Skin of body (tissue), 2 donors: Measurements from ENCODE around the gene ALMS1. TPM values are rescaled to one million over a fixed set of nuclear protein-coding genes. Genes with fewer than 3 reads are reported as not detected.
"Not testable (repeated sequence)": the region's sequence is repeated elsewhere in the genome, so short reads cannot be mapped to it uniquely, and the experiment has no call there.

Experiments
- DNase-seq: peaks from one replicate; lab custom pipeline; 2025; lab: John Stamatoyannopoulos, UW
- total RNA-seq: library from RNA; depleted of rRNA; stranded (reverse); fragments of >200 nt; gene quantifications from one replicate; pipeline ENCODE4 v1.2.3, GENCODE V29; 2014

ALMS1 gene
- total RNA-seq, 1 donor from 2014 or later: 30.8 TPM

- no peak for DNase-seq
These were observed 103.4 kb downstream of the ALMS1 start for GRCh38 chr2:73489053-73489452.

DNA sequence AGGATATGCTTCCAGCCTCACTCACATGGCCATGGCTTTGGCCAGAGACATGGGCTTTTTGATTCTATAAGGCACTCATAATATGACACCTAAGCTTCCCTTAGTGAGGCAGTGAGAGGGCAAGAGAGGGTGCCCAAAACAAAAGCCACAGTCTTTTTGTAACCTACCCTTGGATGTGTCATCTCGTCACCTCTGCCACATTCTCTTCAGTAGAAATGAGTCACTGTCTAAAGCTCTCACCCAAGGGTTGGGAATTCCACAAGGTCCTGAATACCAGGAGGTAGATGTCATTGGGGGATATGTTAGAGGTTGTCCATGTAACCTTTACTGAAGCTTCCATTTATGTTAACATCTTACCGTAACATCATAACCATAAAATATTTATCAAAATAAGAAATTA is 108.4 kb downstream of the ALMS1 start:
- no peak for DNase-seq

DNA sequence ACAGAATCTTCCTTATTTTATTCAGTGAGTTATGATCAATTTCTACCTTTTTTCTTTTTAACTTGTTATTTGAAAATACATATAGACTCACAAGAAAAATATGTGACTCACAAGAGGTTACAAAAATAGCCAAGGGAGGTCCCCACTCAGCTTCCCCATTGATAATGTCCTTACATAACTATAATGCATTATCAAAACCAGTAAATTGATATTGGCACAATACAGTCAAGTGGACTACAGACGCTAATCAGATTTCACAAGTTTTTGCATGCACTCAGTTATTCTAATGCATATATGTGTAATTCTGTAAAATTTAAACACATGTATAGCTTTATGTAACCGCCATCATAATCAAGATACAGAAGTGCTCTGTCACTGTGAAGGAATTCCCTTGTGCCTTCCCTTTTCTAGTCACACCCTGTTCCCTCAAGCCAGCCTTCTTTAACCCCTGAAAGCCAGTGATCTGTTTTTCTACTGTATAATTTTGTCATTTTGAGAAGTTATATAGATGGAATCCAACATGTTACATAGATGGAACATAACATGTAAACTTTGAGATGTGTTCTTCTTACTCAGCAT is 118.4 kb downstream of the ALMS1 start:
- no peak for DNase-seq

DNA sequence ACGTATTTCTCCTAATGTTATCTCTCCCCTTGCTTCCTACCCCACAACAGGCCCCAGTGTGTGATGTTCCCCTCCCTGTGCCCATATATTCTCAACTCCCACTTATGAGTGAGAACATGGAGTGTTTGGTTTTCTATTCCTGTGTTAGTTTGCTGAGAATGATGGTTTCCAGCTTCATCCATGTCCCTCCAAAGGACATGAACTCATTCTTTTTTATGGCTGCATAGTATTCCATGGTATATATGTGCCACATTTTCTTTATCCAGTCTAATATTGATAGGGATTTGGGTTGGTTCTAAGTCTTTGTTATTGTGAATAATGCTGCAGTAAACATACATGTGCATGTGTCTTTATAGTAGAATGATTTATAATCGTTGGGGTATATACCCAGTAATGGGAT is 119.2 kb downstream of the ALMS1 start:
- not testable (repeated sequence) for DNase-seq

- not testable (repeated sequence) for DNase-seq
These were observed 124.8 kb downstream of the ALMS1 start for GRCh38 chr2:73510470-73510869.

GRCh38 chr2:73516033-73516432 is 130.4 kb downstream of the ALMS1 start:
- no peak for DNase-seq

GRCh38 chr2:73528688-73529087 is 143.1 kb downstream of the ALMS1 start:
- no peak for DNase-seq

- DNase-seq: not testable (repeated sequence)
These were observed 145.1 kb downstream of the ALMS1 start for GRCh38 chr2:73530773-73531172.

DNA sequence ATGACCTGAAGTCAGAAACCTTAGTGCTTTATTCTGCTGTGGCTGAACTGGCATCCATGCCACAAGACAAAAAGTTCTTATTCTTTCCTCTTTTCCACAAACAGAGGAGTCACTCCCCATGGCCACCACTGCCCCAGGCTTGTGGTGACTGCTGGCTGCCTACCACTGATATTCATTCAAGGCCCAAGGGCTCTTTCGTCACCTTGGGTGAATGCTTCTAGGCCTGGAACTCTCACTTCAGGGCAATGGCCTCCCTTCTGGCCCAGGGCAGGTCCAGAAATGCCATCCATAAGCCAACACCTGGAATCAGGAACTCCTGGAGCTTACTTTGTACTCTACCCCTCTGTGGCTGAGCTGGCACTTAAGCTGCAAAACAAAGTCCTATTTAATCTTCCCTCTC is 146.7 kb downstream of the ALMS1 start:
- no peak for DNase-seq

DNA sequence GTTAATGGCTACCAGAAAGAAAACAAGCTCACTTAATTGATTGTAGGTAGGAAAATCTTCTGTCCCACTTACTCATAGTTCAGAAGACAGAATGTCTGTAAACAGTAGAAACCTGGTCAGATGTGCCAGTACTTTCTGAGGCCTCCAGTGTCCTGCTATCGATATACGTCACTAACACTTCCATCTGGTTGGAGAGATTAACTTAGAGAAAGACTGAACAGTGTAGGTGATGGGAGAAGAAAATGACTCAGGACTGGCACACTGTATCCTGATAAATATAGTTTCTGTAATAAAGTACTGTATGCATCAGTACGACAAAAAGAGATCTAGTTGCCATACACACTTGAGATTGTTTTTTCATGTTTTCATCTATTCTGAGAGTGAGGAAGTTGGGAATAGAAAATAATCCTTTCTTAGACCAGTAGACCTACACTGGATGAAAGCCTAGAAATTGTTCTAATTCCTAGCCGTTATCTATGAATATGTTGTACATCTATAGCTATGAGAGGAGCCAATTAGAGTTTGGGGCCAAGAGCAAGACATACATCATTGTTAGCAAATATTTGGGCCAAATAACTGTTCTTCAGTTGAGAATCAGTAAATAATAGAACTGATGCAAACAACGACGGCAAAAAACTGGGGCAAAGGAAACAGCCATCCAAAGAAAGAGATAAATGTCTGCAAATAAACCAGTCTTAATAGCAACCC is 150.7 kb downstream of the ALMS1 start:
- DNase-seq: no peak

- not testable (repeated sequence) for DNase-seq
These were observed 175.2 kb downstream of the ALMS1 start for GRCh38 chr2:73560875-73561274.

DNA sequence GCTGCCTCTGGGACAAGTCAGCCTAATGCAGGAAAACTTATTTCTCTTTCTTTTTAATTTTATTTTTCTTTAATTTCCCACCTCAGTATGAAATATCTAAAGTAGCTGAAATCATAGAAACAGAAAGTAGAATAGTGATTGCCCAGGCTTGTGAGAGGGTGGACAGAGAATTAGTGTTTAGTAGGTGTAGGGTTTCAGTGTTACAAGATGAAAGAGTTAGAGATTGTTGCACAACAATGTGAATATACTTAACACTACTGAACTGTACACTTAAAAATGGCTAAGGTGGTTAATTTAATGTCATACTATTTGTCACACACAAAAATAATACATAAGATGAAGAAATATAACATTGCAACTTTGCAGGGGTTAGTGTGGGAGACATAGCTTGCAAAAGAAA is 175.8 kb downstream of the ALMS1 start:
- no peak for DNase-seq

DNA sequence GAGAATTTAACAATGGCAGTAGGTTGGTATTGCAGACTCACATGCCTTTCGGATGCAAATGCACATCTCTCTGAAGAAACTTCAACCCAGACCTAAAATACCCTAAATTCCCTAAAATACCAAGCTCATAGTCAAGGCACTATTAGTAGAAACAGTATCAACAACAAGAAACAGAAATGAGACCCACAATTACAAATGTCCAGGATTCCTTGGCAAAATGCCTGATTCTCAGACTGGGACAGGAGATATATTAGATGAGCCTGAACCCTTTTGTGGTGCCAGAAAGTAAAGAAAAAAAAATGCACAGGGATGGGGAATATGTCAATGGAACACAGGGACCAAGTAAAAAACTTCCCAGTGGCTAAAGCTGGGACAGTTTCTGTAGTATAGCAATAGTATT is 179.3 kb downstream of the ALMS1 start:
- no peak for DNase-seq

- DNase-seq: no peak
These were observed 180.7 kb downstream of the ALMS1 start for GRCh38 chr2:73566288-73566878.

- DNase-seq: no peak
These were observed 189.6 kb downstream of the ALMS1 start for GRCh38 chr2:73575261-73575660.

DNA sequence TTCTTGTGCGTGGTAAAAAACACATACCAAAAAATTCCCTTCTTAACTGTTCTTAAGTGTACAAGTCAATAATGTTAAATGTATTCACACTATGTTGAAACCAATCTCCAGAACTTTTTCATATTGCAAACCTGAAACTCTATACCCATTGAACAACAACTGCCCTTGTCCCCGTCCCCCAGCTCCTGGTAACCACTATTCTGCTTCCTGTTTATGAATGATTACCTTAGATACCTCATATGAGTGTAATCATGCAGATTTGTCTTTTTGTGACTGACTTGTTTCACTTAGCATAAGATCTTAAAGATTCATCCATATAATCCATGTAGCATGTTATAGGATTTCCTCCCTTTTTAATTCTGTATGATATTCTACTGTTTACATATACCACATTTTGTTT is 196.7 kb downstream of the ALMS1 start:
- DNase-seq: no peak

DNA sequence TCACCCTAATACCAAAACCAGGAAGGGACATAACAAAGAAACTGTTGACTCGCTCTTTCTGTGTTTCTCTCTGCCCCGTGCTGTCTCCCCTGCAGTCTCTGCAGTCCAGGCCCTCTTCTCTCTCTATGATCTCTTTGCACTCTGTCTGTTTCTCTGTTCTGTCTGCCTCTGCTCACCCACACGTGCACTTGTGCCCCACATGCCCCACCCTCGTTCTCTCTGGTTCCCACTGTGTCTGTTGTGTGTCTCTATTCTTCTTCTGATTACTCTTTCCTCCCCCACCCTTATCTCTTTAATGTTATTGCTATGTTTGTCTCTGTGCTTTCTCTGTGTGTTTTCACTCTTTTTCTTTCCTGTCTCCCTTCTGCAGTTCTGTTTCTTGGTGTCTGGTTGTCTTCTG is 202.5 kb downstream of the ALMS1 start:
- DNase-seq: no peak

DNA sequence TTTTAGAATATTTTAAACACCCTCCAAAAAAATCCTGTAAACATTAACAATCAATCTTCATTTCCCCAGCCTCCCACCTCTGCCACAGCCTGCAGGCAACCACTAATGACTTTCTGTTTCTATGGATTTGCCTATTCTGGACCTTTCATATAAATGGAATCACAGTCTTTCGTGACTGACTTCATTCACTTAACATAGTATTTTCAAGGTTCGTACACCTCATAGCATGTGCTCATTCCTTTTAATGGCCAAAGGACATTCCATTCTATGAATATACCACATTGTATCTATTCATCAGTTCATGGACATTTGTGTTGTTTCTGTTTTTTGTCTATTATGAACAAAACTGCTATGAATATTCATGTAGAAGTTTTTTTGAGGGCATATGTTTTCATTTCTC is 208.0 kb downstream of the ALMS1 start:
- no peak for DNase-seq

DNA sequence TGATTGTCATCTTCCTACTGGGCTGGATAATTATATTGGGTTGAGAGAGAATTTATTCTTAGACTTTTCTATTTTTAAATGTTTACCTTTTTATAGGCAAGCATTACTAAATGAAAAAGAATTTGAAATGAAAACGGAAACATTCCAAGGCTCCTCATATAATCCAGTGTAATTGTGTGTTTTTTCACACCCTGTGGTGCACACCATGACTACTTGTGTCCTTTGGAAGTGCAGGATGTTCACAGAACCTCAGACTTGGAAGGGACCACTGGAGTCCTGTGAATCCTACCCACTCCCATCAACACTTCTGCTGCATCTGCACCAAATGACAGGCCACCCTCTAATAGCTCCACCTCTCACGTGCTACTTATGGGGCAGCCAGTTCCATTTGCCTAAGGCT is 208.6 kb downstream of the ALMS1 start:
- no peak for DNase-seq

GRCh38 chr2:73601780-73602179 is 216.1 kb downstream of the ALMS1 start:
- DNase-seq: no peak

- DNase-seq: not testable (repeated sequence)
These were observed 217.5 kb downstream of the ALMS1 start for GRCh38 chr2:73603099-73603588.

GRCh38 chr2:73604589-73604988 is 219.0 kb downstream of the ALMS1 start:
- not testable (repeated sequence) for DNase-seq

- DNase-seq: no peak
These were observed 224.5 kb downstream of the ALMS1 start for GRCh38 chr2:73610111-73610510.
